ENCODE results near the gene BAZ1B.
"Not testable (repeated sequence)": the region's sequence is repeated elsewhere in the genome, so short reads cannot be mapped to it uniquely, and the experiment has no call there.

The BAZ1B gene

GRCh38 chr7:73429215-73429614, 92.9 kb downstream of the BAZ1B start:
- H3K4me3 ChIP-seq (ENCODE audit: low read depth, low read length), result no peak overlapping the region
- no peak for TF ChIP-seq CTCF (IDR thresholded peaks at IDR 0.05; ENCODE audit: low read depth, low read length)

- TF ChIP-seq CTCF (IDR thresholded peaks at IDR 0.05; ENCODE audit: low read depth, low read length), result no peak
- H3K4me3 ChIP-seq (ENCODE audit: low read depth, low read length), result no peak overlapping the region
Observed at GRCh38 chr7:73427902-73428787, 93.9 kb downstream of the BAZ1B start.

- no peak for TF ChIP-seq CTCF (IDR thresholded peaks at IDR 0.05; ENCODE audit: low read depth, low read length)
- H3K4me3 ChIP-seq (ENCODE audit: low read depth, low read length), result no peak overlapping the region
Observed at GRCh38 chr7:73426016-73426415, 96.1 kb downstream of the BAZ1B start.

- no peak for TF ChIP-seq CTCF (IDR thresholded peaks at IDR 0.05; ENCODE audit: low read depth, low read length)
- no peak overlapping the region for H3K4me3 ChIP-seq (ENCODE audit: low read depth, low read length)
Observed at GRCh38 chr7:73425356-73425983, 96.6 kb downstream of the BAZ1B start.

GRCh38 chr7:73424489-73424885, 97.6 kb downstream of the BAZ1B start:
- TF ChIP-seq CTCF (IDR thresholded peaks at IDR 0.05; ENCODE audit: low read depth, low read length), result no peak
- no peak overlapping the region for H3K4me3 ChIP-seq (ENCODE audit: low read depth, low read length)

GRCh38 chr7:73423519-73424488, 98.3 kb downstream of the BAZ1B start:
- no peak overlapping the region for H3K4me3 ChIP-seq (ENCODE audit: low read depth, low read length)
- no peak for TF ChIP-seq CTCF (IDR thresholded peaks at IDR 0.05; ENCODE audit: low read depth, low read length)

- H3K4me3 ChIP-seq (ENCODE audit: low read depth, low read length), result not testable (repeated sequence)
Observed at GRCh38 chr7:73420610-73421009, 101.5 kb downstream of the BAZ1B start.

GRCh38 chr7:73420016-73420415, 102.1 kb downstream of the BAZ1B start:
- not testable (repeated sequence) for H3K4me3 ChIP-seq (ENCODE audit: low read depth, low read length)
